Stimulated activated CD4-positive, alpha-beta T cell treated with anti-CD3 and anti-CD28 coated beads, Interleukin-4, amount 100 ng/mL, for 1 hour (primary cell): ENCODE data around the gene PRSS3.
"Not testable (repeated sequence)": the region's sequence is repeated elsewhere in the genome, so short reads cannot be mapped to it uniquely, and the experiment has no call there.

ENCODE experiments used
- DNase-seq: peaks from one replicate; pipeline ENCODE4 v3.0.0-alpha.2; 2020

Gene PRSS3

GRCh38 chr9:33818847-33819500 lies 23.6 kb downstream of the PRSS3 start:
- DNase-seq: no peak

- no peak for DNase-seq
These were observed 24.9 kb downstream of the PRSS3 start for GRCh38 chr9:33820231-33820745.

- no peak for DNase-seq
These were observed 28.4 kb downstream of the PRSS3 start for GRCh38 chr9:33823801-33824200.

GRCh38 chr9:33827285-33827684 lies 31.9 kb downstream of the PRSS3 start:
- not testable (repeated sequence) for DNase-seq

- not testable (repeated sequence) for DNase-seq
These were observed 34.4 kb downstream of the PRSS3 start for GRCh38 chr9:33829641-33830230.

GRCh38 chr9:33835625-33836260 lies 40.4 kb downstream of the PRSS3 start:
- DNase-seq: no peak

- not testable (repeated sequence) for DNase-seq
These were observed 40.9 kb downstream of the PRSS3 start for GRCh38 chr9:33836261-33836660.

GRCh38 chr9:33837138-33837537 lies 41.8 kb downstream of the PRSS3 start:
- no peak for DNase-seq

- DNase-seq: no peak
These were observed 45.0 kb downstream of the PRSS3 start for GRCh38 chr9:33840381-33840780.

GRCh38 chr9:33843312-33843961 lies 48.1 kb downstream of the PRSS3 start:
- DNase-seq: no peak

GRCh38 chr9:33846231-33846630 lies 50.9 kb downstream of the PRSS3 start:
- no peak for DNase-seq

GRCh38 chr9:33847894-33848205 lies 52.5 kb downstream of the PRSS3 start:
- not testable (repeated sequence) for DNase-seq
